ENCODE measurements around the gene RHOB.

DNA sequence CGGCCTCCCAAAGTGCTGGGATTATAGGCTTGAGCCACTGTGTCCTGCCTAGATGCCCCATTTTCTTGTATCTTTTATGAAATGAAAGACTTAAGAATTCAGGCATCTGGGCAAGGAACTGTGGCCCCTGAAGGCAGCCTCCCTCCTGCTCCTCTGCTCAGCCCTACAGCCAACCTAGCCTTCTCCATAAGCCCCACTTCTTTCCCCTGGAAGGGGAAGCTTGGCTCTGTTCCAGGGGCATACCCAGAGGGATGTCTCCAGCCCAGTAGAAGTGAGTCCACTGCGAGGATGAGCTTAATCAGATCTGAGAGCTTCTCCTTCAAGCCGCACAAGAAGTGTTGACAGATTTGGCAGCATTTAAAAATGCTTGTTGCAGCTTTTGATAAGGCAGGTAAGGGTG, 39.7 kb downstream of the RHOB start:
- TF ChIP-seq ZFP30 (CRISPR knock-in tag; IDR thresholded peaks at IDR 0.05): no peak
- TF ChIP-seq BACH2 (CRISPR knock-in tag; IDR thresholded peaks at IDR 0.05; ENCODE audit: borderline replicate concordance): no peak
- no peak for TF ChIP-seq ZNF70 (CRISPR knock-in tag; IDR thresholded peaks at IDR 0.05)
- no peak for TF ChIP-seq CSDC2 (CRISPR knock-in tag; IDR thresholded peaks at IDR 0.05)
- TF ChIP-seq PATZ1 (CRISPR knock-in tag; IDR thresholded peaks at IDR 0.05; ENCODE audit: borderline replicate concordance): no peak
- no peak for TF ChIP-seq RARB (CRISPR knock-in tag; IDR thresholded peaks at IDR 0.05)
- no peak for TF ChIP-seq TSHZ2 (CRISPR knock-in tag; IDR thresholded peaks at IDR 0.05)

Measured in SK-N-SH treated with all-trans-retinoic acid at 6 μM for 48 hours (cell line).